Adrenal gland (tissue), 5 donors: Measurements from ENCODE around the gene MAD1L1.

Experiments used
- POLR2A ChIP-seq, 2 donors: fragments of 450-650 bp; IDR thresholded peaks; one replicate each; pipeline ENCODE4 v1.6.1; 2017; ENCODE audit warnings: antibody characterized with exemption in 2 of 2, mild to moderate bottlenecking in 2 of 2, moderate library complexity in 1 of 2
- TF ChIP-seq, protein P1 (sequence below), 6 experiments: fragments of 450-650 bp in 4 of 6; fragments of 200-600 bp in 2 of 6; sonication (generic) in 1 of 6; IDR thresholded peaks; 1 replicate in 5 of 6; 2 replicates in 1 of 6; pipeline versions ENCODE4 v1.5.1 to v1.8.0; 2016 to 2021; ENCODE audit warnings: antibody characterized with exemption in 6 of 6, mild to moderate bottlenecking in 2 of 6, moderate library complexity in 1 of 6
- donor health status: DM: no; HTN: no; CAD: no.

GRCh38 chr7:1973321-1974251 lies 259.2 kb downstream of the MAD1L1 start:
- TF ChIP-seq, protein P1, sequence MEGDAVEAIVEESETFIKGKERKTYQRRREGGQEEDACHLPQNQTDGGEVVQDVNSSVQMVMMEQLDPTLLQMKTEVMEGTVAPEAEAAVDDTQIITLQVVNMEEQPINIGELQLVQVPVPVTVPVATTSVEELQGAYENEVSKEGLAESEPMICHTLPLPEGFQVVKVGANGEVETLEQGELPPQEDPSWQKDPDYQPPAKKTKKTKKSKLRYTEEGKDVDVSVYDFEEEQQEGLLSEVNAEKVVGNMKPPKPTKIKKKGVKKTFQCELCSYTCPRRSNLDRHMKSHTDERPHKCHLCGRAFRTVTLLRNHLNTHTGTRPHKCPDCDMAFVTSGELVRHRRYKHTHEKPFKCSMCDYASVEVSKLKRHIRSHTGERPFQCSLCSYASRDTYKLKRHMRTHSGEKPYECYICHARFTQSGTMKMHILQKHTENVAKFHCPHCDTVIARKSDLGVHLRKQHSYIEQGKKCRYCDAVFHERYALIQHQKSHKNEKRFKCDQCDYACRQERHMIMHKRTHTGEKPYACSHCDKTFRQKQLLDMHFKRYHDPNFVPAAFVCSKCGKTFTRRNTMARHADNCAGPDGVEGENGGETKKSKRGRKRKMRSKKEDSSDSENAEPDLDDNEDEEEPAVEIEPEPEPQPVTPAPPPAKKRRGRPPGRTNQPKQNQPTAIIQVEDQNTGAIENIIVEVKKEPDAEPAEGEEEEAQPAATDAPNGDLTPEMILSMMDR (IDR thresholded peaks at IDR 0.05): no peak
- TF ChIP-seq POLR2A (IDR thresholded peaks at IDR 0.05): no peak
